Head of caudate nucleus (tissue), 42 donors: ENCODE measurements around the gene SQSTM1.
A peak's percentile ranks its signal among the peaks of the same experiment; 100 is the strongest.

Source experiments
- DNase-seq, 42 donors: peaks; one replicate each; pipeline versions ENCODE4 v3.0.0 to v3.0.0-alpha.2; 2020 to 2021; ENCODE audit warnings: mixed read lengths in 7 of 42
- intact Hi-C: fragments of 100-400 bp; cut with DNase I; formaldehyde crosslinking; loops from one replicate; pipeline ENCODE4 v1.15.0; 2022

SQSTM1 gene

GRCh38 chr5:179803651-179804554 is 16.8 kb upstream of the SQSTM1 start:
- DNase-seq = no peak
- intact Hi-C loops = no loop called here

DNA sequence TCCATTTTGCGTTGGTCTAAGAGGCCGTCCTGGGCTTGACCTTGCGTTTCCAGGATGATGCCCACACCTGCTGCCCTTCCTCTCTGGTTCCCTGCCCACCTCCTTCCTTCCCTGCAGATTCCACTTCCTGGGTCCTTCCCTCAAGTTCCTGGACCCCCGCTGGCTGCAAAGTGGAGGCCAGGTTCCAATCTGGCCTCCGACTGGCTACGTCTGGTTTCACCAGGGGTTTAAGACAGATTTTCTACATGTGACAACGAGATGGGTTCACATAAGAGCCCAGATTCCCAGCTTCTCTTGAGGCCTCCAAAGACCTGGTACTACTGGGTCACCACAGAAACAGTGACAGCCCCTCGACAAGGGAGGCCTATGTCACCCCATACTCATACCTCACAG is 16.2 kb upstream of the SQSTM1 start:
- DNase-seq = no peak
- intact Hi-C loops = no loop called here

DNA sequence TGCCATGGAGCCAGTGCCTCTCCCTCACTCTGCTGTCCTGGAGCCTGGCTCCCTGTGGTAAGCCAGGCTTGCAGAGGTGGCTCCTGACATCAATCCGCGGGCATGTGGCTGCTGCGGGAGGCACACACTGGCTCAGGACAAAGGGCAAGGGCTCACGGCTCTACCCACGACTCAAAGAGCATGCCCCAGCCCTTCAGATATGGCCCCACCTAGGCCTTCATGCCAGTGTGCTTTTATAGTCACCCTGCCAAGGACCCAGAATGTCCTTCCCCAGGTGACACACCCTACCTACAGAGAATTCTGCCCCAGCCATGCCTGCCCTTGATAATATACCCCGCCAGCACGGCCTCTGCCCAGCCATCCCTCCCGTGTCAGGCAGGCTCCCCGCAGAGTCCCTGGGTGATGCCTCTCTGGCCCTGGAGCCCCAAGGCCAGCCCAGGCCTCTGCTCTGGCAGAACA is 15.6 kb upstream of the SQSTM1 start:
- DNase-seq = no peak
- intact Hi-C loops = no loop called here

GRCh38 chr5:179805529-179806249 is 15.0 kb upstream of the SQSTM1 start:
- intact Hi-C loops = no loop called here

DNA sequence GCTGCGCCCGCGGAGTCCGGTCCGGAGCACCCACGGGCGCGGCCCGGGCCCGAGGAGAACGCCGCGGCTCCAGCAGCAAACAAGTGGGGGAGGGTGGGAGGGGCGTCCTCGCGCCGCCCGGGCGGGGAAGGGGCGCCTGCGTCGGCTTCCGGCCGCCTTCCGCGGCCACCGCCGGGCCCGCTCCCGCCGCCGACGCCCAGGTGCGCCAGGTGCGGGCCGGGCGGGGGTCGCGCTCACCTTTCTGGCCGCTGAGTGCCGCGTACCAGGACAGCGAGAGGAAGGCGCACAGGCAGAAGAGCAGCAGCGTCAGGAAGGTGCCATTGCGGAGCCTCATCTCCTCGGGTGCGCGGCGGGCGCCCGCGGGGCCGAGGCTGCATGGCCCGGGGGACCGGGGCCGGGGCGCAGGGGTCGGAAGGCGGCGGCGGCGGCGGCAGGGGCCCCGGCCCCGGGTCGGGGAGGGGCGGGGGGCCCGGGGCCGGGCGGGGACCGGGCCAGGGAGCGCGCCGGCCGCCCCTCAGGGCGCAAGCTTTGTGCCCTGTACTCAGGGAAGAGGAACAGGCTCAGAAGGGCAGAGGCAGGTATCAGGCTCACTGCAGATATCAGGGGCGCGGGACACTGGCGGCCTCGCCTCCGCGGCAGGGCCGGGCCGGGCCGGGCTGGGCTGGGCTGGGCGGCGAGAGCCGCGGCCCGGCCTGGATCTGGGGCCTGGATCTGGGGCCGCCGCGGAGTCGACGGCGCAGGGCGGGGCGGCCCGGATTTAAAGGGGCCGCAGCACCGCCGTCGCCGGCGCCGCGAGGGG is 14.3 kb upstream of the SQSTM1 start, which contains the start of gene MGAT4B:
Gene MGAT4B (minus strand): TSS at position 617 of the 799 bp plus-strand sequence. CDS start 283 bp downstream, at position 334.
- peak in 39 of 42 donors; percentile 62 to 88 (median 80) for DNase-seq
- intact Hi-C loops = no loop called here

More at GRCh38 chr5:179805529-179806249, 15.0 kb upstream of the SQSTM1 start:
- DNase-seq = peak in 19 of 42 donors; percentile 24 to 69 (median 45)

- no peak for DNase-seq
- intact Hi-C loops = no loop called here
Observed at GRCh38 chr5:179812135-179812825, 8.4 kb upstream of the SQSTM1 start.

GRCh38 chr5:179812997-179813607 is 7.6 kb upstream of the SQSTM1 start:
- intact Hi-C loops = no loop called here
- no peak for DNase-seq

DNA sequence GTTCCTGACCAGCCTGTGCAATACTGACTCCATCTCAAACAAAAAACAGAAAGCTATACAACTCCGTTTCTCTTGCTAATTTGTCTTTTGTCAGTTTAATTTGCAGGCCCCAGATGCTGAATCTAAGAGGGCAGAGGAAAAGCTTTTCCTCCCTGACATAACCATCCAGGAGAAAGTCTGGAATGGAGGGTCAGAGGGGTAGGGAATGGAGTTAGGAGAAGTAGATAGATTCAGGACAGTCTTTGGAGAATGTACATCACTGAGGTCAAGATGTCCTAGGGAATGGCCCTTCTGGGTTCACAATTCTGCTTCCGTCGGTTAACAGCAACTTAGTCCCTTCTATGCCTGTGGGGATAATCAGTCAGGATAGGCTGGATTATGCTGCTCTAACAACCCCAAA is 6.6 kb upstream of the SQSTM1 start:
- DNase-seq = no peak
- intact Hi-C loops = no loop called here

DNA sequence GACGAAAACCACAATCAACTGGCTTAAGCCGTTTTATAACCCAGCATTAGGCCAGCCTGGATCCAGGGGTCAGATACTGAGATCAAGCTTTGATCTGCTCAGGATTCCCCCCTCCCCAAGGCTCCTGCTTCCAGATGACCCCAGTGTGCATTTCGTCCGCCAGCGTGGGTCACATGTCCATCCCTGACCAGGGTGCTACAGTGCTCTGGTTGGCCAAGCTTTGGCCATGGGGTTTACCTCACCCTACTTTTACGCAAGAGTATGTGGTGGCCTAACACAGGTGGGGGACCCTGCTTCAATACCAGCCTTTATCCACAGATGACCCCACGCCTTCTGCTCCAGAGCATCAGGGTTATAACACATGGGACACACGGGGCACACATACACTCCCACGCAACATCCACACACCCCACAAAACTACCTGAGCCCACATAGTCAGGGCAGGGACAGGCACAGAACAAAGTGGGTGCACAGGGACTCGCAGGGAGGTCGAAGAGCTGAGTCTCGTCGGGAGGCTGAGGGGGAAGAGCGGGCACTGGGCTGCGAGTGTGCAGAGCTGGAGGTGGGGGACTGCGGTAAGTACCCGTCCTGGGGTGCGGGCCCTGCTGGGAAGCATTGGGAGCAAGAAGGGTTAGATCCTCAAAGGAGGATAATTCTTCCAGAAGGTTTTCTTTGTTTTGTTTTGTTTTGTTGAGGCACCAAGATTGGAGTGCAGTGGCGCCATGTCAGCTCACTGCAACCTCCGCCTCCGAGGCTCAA is 5.0 kb upstream of the SQSTM1 start:
- intact Hi-C loops = no loop called here
- DNase-seq = peak in 1 of 42 donors; percentile 3

- intact Hi-C loops = no loop called here
- DNase-seq = no peak
Observed at GRCh38 chr5:179816401-179816795, 4.3 kb upstream of the SQSTM1 start.

DNA sequence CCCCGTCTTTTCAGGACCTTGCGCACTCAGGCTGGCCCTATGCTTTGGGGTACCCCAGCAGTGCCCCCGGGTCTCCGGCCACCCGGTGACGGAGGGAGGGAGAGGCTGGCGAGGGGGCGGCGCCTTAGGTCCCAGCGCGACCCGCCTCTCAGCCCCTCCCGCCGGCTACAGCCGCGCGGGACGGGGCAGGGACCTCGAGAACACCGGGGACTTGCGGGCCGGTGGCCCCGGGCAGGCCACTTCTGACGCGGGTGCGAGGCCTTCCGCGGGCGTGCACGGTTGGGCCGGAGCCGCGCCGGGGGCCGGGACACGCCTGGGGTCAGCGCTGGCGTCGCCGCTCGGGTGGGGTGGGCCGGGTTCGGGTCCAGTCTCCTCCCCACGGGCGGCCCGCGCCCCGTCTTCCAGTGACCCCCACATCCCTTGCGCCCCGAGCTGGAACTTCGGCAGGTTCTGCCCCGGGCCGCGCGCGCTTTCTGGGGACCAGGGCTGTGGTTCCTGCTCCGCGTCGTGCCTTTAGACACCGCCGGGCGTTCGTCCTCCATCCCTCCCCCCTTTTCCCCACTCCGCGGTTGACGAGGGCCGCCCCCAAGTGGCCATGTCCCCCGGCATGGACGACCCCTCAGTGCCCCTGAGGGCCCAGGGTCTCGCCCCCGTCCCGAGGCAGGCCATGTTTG is 3.8 kb upstream of the SQSTM1 start:
- DNase-seq = peak in 7 of 42 donors; percentile 24 to 75 (median 46)
- intact Hi-C loops = no loop called here

DNA sequence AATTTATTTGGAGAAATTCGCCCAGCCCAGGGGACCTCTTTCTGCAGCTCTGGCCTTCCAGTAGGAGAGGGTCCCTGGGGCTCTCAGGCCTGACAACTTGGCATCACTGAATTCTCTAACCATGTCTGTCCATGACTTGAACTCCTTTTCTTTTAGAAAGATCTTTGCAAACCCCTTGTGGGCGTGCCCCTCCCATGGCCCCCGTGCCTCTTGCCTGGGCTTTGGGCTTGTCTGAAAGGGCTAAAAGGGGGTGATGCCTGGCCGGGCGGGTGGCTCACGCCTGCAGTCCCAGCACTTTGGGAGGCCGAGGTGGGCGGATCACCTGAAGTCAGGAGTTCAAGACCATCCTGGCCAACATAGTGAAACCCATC is 3.2 kb upstream of the SQSTM1 start:
- intact Hi-C loops = no loop called here
- DNase-seq = peak in 1 of 42 donors; percentile 11

DNA sequence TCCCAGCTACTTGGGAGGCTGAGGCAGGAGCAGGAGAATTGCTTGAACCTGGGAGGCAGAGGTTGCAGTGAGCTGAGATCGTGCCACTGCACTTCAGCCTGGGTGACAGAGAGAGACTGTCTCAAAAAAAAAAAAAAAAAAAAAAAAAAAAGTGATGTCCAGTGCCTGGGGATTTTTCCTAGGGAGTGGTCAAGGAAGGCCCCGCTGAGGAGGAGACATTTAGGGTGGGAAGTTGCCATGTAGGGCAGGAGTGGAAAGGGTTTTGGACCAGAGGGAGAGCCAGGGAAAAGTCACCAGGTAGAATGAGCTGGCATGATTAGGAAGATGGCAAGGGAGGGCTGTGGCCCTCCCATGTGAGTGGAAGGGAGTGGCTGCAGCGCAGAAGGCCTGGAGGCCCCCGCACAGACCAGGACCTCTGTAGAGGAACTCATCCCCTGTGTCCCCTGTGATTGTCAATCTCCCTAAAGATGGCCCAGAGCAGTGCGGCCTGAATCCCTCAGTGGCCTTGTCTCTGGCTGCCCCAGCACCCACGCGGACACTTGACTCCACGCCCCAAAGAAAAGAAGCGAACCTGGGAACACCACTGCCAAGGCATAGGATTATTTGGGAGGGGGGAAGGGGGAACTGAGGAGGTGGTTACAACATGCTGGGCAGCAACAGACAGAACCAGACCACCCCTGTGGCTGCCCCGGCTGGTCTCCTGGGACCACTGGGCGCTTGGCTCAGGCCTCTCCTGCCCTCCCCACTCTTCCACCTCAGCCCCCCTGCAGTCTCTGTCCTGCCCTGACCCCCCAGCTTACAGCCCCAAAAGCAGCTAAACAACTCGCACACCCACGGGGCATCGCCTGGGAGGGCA is 2.6 kb upstream of the SQSTM1 start:
- intact Hi-C loops = no loop called here
- no peak for DNase-seq

DNA sequence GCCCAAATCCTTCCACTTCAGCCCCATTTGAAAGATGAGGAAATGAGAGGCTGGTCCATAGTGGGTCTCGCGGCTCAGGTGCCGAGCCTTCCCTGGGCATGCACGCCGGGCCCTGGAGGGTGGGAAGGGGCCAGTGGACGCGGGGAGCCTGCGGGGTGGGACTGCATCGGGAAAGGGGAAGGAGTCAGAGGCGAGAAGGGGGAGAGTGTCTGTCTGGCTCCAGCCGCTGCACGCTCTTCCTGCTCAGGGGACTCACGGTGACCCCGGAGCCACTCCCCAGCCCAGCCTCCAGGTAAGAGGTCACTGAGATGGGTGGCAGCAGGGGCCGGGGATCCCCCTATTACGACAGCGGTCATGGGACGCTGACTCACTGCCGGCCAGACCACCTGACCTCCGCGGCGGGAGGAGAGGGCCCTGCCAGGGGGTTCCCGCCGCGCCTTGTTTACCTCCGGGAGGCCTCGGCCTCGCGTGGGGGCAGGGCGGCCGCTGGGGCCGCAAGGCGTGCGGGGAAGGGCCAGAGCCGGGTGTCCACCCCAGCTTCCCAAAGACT is 1.9 kb upstream of the SQSTM1 start:
- peak; percentile 85 to 98 (median 93) for DNase-seq
- intact Hi-C loops = no loop called here

DNA sequence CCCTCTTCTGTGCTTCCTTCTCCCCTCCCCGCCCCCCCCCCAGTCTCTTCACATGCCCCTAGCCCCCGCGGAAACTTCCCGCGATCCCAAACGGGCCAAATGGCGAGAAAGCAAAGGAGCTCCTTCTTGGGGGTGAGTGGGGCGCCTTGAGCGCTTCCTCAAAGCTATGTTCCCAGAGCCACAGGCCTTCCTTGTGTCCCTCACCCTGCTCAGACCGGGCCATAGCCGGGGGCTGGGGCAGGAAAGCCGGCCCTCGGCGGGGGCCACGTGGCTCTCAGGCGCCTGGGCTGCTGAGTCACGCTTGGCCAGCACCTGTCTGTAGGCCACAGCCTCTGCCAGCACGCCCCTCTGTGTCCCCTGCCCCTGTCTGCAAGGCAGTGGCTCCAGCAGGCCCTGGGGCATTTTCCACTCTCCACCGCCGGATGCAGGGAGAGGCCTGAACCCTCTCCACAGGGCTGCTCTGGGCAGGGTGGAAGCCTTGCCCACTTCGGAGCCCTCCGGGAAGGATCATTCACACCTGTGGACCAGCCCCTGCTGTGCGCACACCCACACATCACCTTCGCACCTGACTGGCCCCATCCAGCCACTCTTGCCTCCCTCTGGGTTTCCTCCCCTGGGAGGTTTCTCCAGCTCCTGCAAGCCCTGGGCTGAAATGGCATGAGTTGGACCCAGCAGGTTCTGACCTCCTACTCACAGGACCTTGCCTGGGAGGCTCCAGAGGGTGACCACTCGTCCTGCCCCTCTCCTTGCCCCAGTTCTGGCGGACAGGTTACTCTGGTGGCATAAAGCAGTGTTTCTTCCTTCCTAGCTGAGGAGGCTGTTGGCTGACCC is 1.2 kb upstream of the SQSTM1 start:
- DNase-seq = peak in 40 of 42 donors; percentile 43 to 90 (median 72)
- intact Hi-C loops = loop anchor here (5.0 kb wide), 1 partner anchor 38 kb away; the partner anchor contains the start of gene MRNIP
